Stimulated activated effector memory CD8-positive, alpha-beta T cell treated with anti-CD3 and anti-CD28 coated beads, Interleukin-12 subunit alpha, Interleukin-12 subunit beta, amount 100 ng/mL, for 72 hours (primary cell): ENCODE results near the gene MAP4K1.
A peak's percentile ranks its signal among the peaks of the same experiment; 100 is the strongest.
"Not testable (repeated sequence)": the region's sequence is repeated elsewhere in the genome, so short reads cannot be mapped to it uniquely, and the experiment has no call there.

Experiments
- ATAC-seq: fragments of 150-1000 bp; cut with Tn5 transposase; 2 replicates; pipeline ENCODE4 v1.10.0; 2021
- DNase-seq, 2 donors: peaks; one replicate each; pipeline ENCODE4 v3.0.0; 2021 to 2022; ENCODE audit warnings: low spot score in 2 of 2
- H3K27ac Mint-ChIP-seq: one replicate; pipeline ENCODE4 v1.8.0; 2022; ENCODE audit warnings: mild to moderate bottlenecking, mixed read lengths
- H3K36me3 Mint-ChIP-seq: one replicate; pipeline ENCODE4 v1.8.0; 2022; ENCODE audit warnings: mild to moderate bottlenecking, mixed read lengths
- H3K4me1 Mint-ChIP-seq: one replicate; pipeline ENCODE4 v1.8.0; 2022; ENCODE audit warnings: mixed read lengths
- H3K4me3 Mint-ChIP-seq: one replicate; pipeline ENCODE4 v1.8.0; 2022; ENCODE audit warnings: mild to moderate bottlenecking, mixed read lengths
- H3K9me3 Mint-ChIP-seq: one replicate; pipeline ENCODE4 v1.8.0; 2022; ENCODE audit warnings: mixed read lengths

The MAP4K1 gene

GRCh38 chr19:38583219-38583984 is 34.4 kb downstream of the MAP4K1 start:
- ATAC-seq (peak; percentile 33), DNase-seq (no peak)
- H3K4me1 Mint-ChIP-seq, result peaks cover 22% of the 10 kb centered on the region
- H3K36me3 Mint-ChIP-seq, result peaks cover 32% of the 10 kb centered on the region
- no peak overlapping the region for H3K4me3 Mint-ChIP-seq
- no peaks in the 10 kb centered on the region for H3K9me3 Mint-ChIP-seq
- H3K27ac Mint-ChIP-seq, result peak overlapping the region; percentile 54

- no peak overlapping the region for H3K4me3 Mint-ChIP-seq
- peak overlapping the region; percentile 52 for H3K27ac Mint-ChIP-seq
- ATAC-seq, result no peak
- peaks cover 16% of the 10 kb centered on the region for H3K4me1 Mint-ChIP-seq
- peaks cover 4% of the 10 kb centered on the region for H3K36me3 Mint-ChIP-seq
- DNase-seq, result no peak
- no peaks in the 10 kb centered on the region for H3K9me3 Mint-ChIP-seq
These were observed 37.7 kb downstream of the MAP4K1 start for GRCh38 chr19:38580080-38580479.

GRCh38 chr19:38579304-38579703 is 38.4 kb downstream of the MAP4K1 start:
- peak overlapping the region; percentile 52 for H3K27ac Mint-ChIP-seq
- H3K4me1 Mint-ChIP-seq, result peaks cover 16% of the 10 kb centered on the region
- H3K4me3 Mint-ChIP-seq, H3K9me3 Mint-ChIP-seq, H3K36me3 Mint-ChIP-seq, DNase-seq: not testable (repeated sequence)
- peak; percentile 67 for ATAC-seq

GRCh38 chr19:38577826-38578225 is 39.9 kb downstream of the MAP4K1 start:
- no peak overlapping the region for H3K4me3 Mint-ChIP-seq
- H3K27ac Mint-ChIP-seq, result no peak overlapping the region
- peaks cover 17% of the 10 kb centered on the region for H3K36me3 Mint-ChIP-seq
- no peak for DNase-seq
- no peak for ATAC-seq
- H3K4me1 Mint-ChIP-seq, result peaks cover 9% of the 10 kb centered on the region
- no peaks in the 10 kb centered on the region for H3K9me3 Mint-ChIP-seq

GRCh38 chr19:38571682-38572081 is 46.1 kb downstream of the MAP4K1 start:
- no peak for DNase-seq
- no peak for ATAC-seq
- Mint-ChIP-seq H3K4me3 (no peak overlapping the region), H3K27ac (no peak overlapping the region), H3K9me3 (no peaks in the 10 kb centered on the region), H3K4me1 (no peaks in the 10 kb centered on the region), H3K36me3 (peaks cover 44% of the 10 kb centered on the region)

GRCh38 chr19:38569368-38569983 is 48.3 kb downstream of the MAP4K1 start:
- ATAC-seq, result peak; percentile 17
- Mint-ChIP-seq H3K4me1 (peaks cover 6% of the 10 kb centered on the region), H3K36me3 (peaks cover 48% of the 10 kb centered on the region)

GRCh38 chr19:38565691-38566105 is 52.1 kb downstream of the MAP4K1 start:
- H3K36me3 Mint-ChIP-seq, result peaks cover 56% of the 10 kb centered on the region
- no peak for ATAC-seq
- no peak for DNase-seq
- no peaks in the 10 kb centered on the region for H3K9me3 Mint-ChIP-seq
- H3K27ac Mint-ChIP-seq, result peak overlapping the region; percentile 77
- peaks cover 29% of the 10 kb centered on the region for H3K4me1 Mint-ChIP-seq
- peak overlapping the region; percentile 64 for H3K4me3 Mint-ChIP-seq

More at GRCh38 chr19:38569368-38569983, 48.3 kb downstream of the MAP4K1 start:
- Mint-ChIP-seq H3K4me3 (no peak overlapping the region), H3K9me3 (no peaks in the 10 kb centered on the region), H3K27ac (no peak overlapping the region)
- no peak for DNase-seq

GRCh38 chr19:38564981-38565690 is 52.6 kb downstream of the MAP4K1 start:
- Mint-ChIP-seq H3K9me3 (no peaks in the 10 kb centered on the region), H3K4me1 (peaks cover 33% of the 10 kb centered on the region), H3K4me3 (peak overlapping the region; percentile 64), H3K27ac (peak overlapping the region; percentile 77), H3K36me3 (peaks cover 54% of the 10 kb centered on the region)
- peak in 1 of 2 donors; percentile 62 for DNase-seq
- peak; percentile 64 for ATAC-seq

GRCh38 chr19:38563475-38563874 is 54.3 kb downstream of the MAP4K1 start:
- ATAC-seq (no peak), DNase-seq (no peak)
- Mint-ChIP-seq H3K4me1 (peaks cover 49% of the 10 kb centered on the region), H3K27ac (no peak overlapping the region), H3K4me3 (no peak overlapping the region), H3K36me3 (peaks cover 56% of the 10 kb centered on the region), H3K9me3 (no peaks in the 10 kb centered on the region)

GRCh38 chr19:38562096-38562495 is 55.7 kb downstream of the MAP4K1 start:
- Mint-ChIP-seq H3K27ac (peak overlapping the region; percentile 43), H3K4me3 (peak overlapping the region; percentile 24), H3K9me3 (no peaks in the 10 kb centered on the region)

GRCh38 chr19:38561658-38562057 is 56.1 kb downstream of the MAP4K1 start:
- DNase-seq (no peak), ATAC-seq (no peak)
- Mint-ChIP-seq H3K9me3 (no peaks in the 10 kb centered on the region), H3K4me3 (peak overlapping the region; percentile 24), H3K4me1 (peaks cover 66% of the 10 kb centered on the region), H3K36me3 (peaks cover 52% of the 10 kb centered on the region), H3K27ac (peak overlapping the region; percentile 43)

More at GRCh38 chr19:38562096-38562495, 55.7 kb downstream of the MAP4K1 start:
- H3K4me1 Mint-ChIP-seq, result peaks cover 62% of the 10 kb centered on the region
- H3K36me3 Mint-ChIP-seq, result peaks cover 52% of the 10 kb centered on the region
- DNase-seq, result no peak
- ATAC-seq, result no peak

- ATAC-seq, result no peak
- Mint-ChIP-seq H3K9me3 (no peaks in the 10 kb centered on the region), H3K36me3 (peaks cover 52% of the 10 kb centered on the region), H3K4me1 (peaks cover 69% of the 10 kb centered on the region), H3K27ac (no peak overlapping the region), H3K4me3 (peak overlapping the region; percentile 24)
- no peak for DNase-seq
These were observed 56.6 kb downstream of the MAP4K1 start for GRCh38 chr19:38561053-38561606.

GRCh38 chr19:38559428-38560401 is 58.0 kb downstream of the MAP4K1 start:
- DNase-seq (peak in 1 of 2 donors; percentile 84), ATAC-seq (peak; percentile 87)
- Mint-ChIP-seq H3K36me3 (peaks cover 55% of the 10 kb centered on the region), H3K9me3 (no peaks in the 10 kb centered on the region), H3K27ac (peak overlapping the region; percentile 48), H3K4me1 (peaks cover 72% of the 10 kb centered on the region), H3K4me3 (peak overlapping the region; percentile 56)

- Mint-ChIP-seq H3K36me3 (peaks cover 59% of the 10 kb centered on the region), H3K27ac (peak overlapping the region; percentile 48), H3K4me1 (peaks cover 77% of the 10 kb centered on the region)
- not testable (repeated sequence) for ATAC-seq, H3K4me3 Mint-ChIP-seq, DNase-seq, H3K9me3 Mint-ChIP-seq
These were observed 58.8 kb downstream of the MAP4K1 start for GRCh38 chr19:38558933-38559332.
